Right atrium auricular region (tissue), 2 donors: ENCODE measurements around the gene STUM. TPM values are rescaled to one million over a fixed set of nuclear protein-coding genes. Genes with fewer than 3 reads are reported as not detected.
"Not testable (repeated sequence)": the region's sequence is repeated elsewhere in the genome, so short reads cannot be mapped to it uniquely, and the experiment has no call there.

Experiments used
- DNase-seq: peaks from one replicate; pipeline ENCODE4 v3.0.0-alpha.2; 2019; ENCODE audit warnings: low spot score
- H3K27ac ChIP-seq, 2 donors: fragments of 200-600 bp; sonication (generic); 1 replicate in 1 of 2; 2 replicates in 1 of 2; pipeline ENCODE4 v1.5.1; 2016 to 2019
- H3K27me3 ChIP-seq, 2 donors: fragments of 200-600 bp; sonication (generic); one replicate each; pipeline versions ENCODE4 v1.5.1 to v1.6.0; 2017 to 2019
- H3K36me3 ChIP-seq: fragments of 200-600 bp; sonication (generic); one replicate; pipeline ENCODE4 v1.5.1; 2016
- H3K4me1 ChIP-seq, 2 donors: fragments of 200-600 bp; sonication (generic); one replicate each; pipeline versions ENCODE4 v1.5.1 to v1.6.0; 2017 to 2019
- H3K4me3 ChIP-seq, 2 donors: fragments of 200-600 bp; sonication (generic); 1 replicate in 1 of 2; 2 replicates in 1 of 2; pipeline ENCODE4 v1.5.1; 2017 to 2019; ENCODE audit warnings: mild to moderate bottlenecking in 1 of 2, moderate library complexity in 1 of 2
- H3K9me3 ChIP-seq, 2 donors: fragments of 200-600 bp; sonication (generic); one replicate each; pipeline ENCODE4 v1.5.1; 2019
- CTCF ChIP-seq, 2 donors: fragments of 200-600 bp; sonication (generic); IDR thresholded peaks; one replicate each; pipeline ENCODE4 v1.5.1; 2019; ENCODE audit warnings: antibody characterized with exemption in 2 of 2
- total RNA-seq, 2 donors: library from RNA; depleted of rRNA; stranded (reverse); fragments of >200 nt; gene quantifications; one replicate each; pipeline ENCODE4 v1.1.0, GENCODE V29; 2016

The STUM gene
- total RNA-seq, 2 donors from 2014 or later: 0.43 to 0.70 TPM

DNA sequence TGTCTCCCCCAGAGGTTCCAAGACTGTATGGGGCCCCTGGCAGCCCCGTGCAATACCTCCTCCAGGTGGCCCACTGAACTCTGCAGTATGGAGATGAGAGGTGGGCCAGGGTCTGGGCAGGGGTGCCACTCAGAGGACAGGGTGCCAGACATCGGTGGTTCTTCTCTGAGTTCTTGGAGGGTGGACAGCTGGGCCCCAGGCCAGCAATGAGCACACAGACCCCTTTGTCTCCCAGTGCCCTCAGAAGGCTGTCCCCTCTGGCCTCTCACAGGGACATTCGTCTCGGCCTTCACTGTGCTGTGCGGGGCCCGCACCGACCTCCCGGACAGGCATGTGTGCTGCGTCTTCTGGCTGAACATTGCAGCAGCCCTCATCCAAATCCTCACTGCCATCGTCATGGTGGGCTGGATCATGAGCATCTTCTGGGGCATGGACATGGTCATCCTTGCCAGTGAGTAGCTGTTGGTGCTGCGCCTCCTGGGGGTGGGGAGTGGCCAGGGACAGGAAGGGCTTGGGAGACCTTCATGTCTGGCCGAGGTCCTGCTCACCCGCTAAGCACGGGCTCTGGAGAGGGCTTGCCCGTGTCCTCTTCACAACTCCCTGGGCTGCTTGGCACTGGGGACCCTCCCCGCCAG is 48.1 kb downstream of the STUM start:
- Histone ChIP-seq H3K27ac (no peak overlapping the region), H3K4me1 (no peaks in the 10 kb centered on the region), H3K9me3 (peaks cover 0 to 5% of the 10 kb centered on the region in 2 donors), H3K27me3 (no peaks in the 10 kb centered on the region), H3K36me3 (no peaks in the 10 kb centered on the region), H3K4me3 (no peak overlapping the region)
- DNase-seq: no peak
- no peak for TF ChIP-seq CTCF (IDR thresholded peaks at IDR 0.05)

- peaks cover 0 to 5% of the 10 kb centered on the region in 2 donors for H3K9me3 ChIP-seq
- TF ChIP-seq CTCF (IDR thresholded peaks at IDR 0.05): no peak
- peaks cover 0 to 11% of the 10 kb centered on the region in 2 donors for H3K4me1 ChIP-seq
- no peak overlapping the region for H3K4me3 ChIP-seq
- H3K27ac ChIP-seq: no peak overlapping the region
- H3K36me3 ChIP-seq: no peaks in the 10 kb centered on the region
- H3K27me3 ChIP-seq: no peaks in the 10 kb centered on the region
- no peak for DNase-seq
These were observed 49.3 kb downstream of the STUM start for GRCh38 chr1:226597616-226598454.

DNA sequence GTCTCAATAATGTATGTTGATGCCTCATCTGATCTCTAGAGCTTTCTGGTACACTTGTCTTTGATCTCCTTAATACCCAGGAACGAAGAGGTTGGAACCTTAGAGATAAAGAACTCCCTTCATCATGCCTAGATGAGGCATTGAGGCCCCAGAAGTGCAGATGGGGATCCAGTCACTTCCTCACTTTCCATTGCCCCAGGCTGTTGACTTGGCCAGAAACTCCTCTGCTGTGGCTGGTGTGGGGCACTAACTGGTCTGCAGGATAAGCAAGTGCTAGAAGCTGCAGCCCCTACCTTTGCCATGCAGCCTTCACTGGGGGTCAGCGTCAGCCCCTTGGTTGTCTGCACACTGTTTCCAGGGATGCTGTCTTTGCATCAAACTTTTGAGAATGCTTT is 49.9 kb downstream of the STUM start:
- no peaks in the 10 kb centered on the region for H3K27me3 ChIP-seq
- TF ChIP-seq CTCF (IDR thresholded peaks at IDR 0.05): no peak
- H3K4me3 ChIP-seq: no peak overlapping the region
- peaks cover 0 to 18% of the 10 kb centered on the region in 2 donors for H3K4me1 ChIP-seq
- no peak for DNase-seq
- no peaks in the 10 kb centered on the region for H3K36me3 ChIP-seq
- H3K27ac ChIP-seq: no peak overlapping the region
- peaks cover 0 to 5% of the 10 kb centered on the region in 2 donors for H3K9me3 ChIP-seq

GRCh38 chr1:226598955-226599354 is 50.4 kb downstream of the STUM start:
- H3K27ac ChIP-seq, DNase-seq, H3K9me3 ChIP-seq, H3K4me3 ChIP-seq, H3K36me3 ChIP-seq, H3K27me3 ChIP-seq: not testable (repeated sequence)
- H3K4me1 ChIP-seq: peaks cover 0 to 23% of the 10 kb centered on the region in 2 donors

GRCh38 chr1:226599636-226600238 is 51.2 kb downstream of the STUM start:
- TF ChIP-seq CTCF (IDR thresholded peaks at IDR 0.05): no peak
- Histone ChIP-seq H3K9me3 (peaks cover 0 to 5% of the 10 kb centered on the region in 2 donors), H3K4me3 (no peak overlapping the region), H3K27ac (no peak overlapping the region), H3K27me3 (no peaks in the 10 kb centered on the region), H3K36me3 (no peaks in the 10 kb centered on the region), H3K4me1 (peaks cover 0 to 30% of the 10 kb centered on the region in 2 donors)
- no peak for DNase-seq

GRCh38 chr1:226600254-226600653 is 51.7 kb downstream of the STUM start:
- Histone ChIP-seq H3K27ac (no peak overlapping the region), H3K4me1 (peaks cover 0 to 36% of the 10 kb centered on the region in 2 donors), H3K9me3 (peaks cover 0 to 5% of the 10 kb centered on the region in 2 donors), H3K27me3 (no peaks in the 10 kb centered on the region), H3K4me3 (no peak overlapping the region), H3K36me3 (no peaks in the 10 kb centered on the region)
- TF ChIP-seq CTCF (IDR thresholded peaks at IDR 0.05): no peak
- no peak for DNase-seq
